ENCODE measurements around the gene NAPA.

The NAPA gene

DNA sequence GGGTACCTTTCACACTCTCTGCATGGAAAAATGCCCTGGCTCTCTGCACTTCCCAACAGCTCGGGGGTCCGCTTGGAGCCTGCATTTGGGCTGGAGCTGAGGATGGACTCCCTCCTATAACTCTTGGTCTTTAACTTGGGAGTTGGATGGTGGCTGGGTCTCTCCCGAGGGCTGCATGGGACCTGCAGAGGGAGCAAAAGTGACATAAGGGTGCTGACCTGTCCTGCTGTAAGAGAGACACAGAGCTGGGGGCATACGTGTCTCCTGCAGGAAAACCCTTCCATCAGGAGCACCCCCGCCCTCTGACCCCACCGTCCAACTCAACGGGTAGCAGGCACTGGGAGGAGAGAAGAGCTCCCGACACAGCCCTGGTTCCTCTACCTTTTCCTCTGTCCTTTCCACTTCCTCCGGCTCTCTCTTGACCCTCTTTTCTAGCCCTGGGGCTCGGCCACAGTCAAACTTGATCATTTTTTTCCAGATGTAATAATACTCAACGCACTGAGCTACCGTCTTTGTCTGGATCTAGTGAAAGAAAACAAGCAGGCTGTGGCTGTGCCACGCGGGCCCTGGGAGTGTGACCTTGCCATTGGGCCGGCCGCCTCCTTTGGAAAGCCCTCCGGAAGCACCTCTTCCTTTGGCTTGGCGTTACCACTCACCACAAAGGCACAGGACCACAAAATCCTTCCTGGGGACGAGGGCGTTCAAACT, 6.8 kb upstream of the NAPA start:
- DNase-seq (ENCODE audit: low read depth): no peak

GRCh38 chr19:47520839-47521238, 6.0 kb upstream of the NAPA start:
- no peak for DNase-seq (ENCODE audit: low read depth)

GRCh38 chr19:47520343-47520806, 5.5 kb upstream of the NAPA start:
- no peak for DNase-seq (ENCODE audit: low read depth)

GRCh38 chr19:47518854-47519253, 4.0 kb upstream of the NAPA start:
- DNase-seq (ENCODE audit: low read depth): no peak

GRCh38 chr19:47518139-47518538, 3.3 kb upstream of the NAPA start:
- DNase-seq (ENCODE audit: low read depth): no peak

DNA sequence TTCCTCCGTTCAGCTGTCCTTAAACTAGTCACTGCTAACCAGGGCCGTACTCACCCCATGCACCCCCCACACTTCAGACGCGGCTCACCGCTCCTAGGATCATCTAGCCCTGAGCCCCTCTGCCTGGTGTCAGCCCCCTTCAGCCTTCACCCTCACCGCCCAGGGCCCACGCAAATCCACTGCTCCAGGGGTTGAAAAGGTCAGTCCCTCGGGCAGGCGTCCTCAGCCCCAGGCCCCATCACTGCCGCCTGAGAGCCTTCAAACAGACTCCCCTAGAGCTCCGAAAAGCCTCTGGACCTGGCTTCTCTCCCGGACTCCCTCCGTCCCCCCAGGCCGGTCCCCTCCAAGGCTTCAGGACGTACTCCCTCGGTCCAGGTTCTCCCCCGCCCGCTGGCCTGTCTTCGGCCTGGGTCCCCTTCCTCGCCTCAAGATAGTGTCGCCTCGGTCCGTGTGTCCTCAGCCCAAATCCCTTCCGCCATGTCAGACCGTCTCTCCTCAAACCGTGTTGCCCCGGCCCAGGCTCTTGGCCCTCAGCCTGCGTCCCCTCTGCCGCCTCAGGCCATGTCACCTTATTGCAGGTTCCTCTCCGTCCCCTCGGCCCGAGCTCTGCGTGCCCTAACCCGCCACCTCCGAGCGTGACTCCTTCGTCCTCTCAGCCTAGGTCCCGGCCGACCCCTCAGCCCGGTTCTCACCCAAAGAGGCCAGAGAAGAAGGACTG, 553 bp downstream of the NAPA start:
- DNase-seq (ENCODE audit: low read depth): no peak

- no peak for DNase-seq (ENCODE audit: low read depth)
These were observed 1.9 kb downstream of the NAPA start for GRCh38 chr19:47512948-47513319.

DNA sequence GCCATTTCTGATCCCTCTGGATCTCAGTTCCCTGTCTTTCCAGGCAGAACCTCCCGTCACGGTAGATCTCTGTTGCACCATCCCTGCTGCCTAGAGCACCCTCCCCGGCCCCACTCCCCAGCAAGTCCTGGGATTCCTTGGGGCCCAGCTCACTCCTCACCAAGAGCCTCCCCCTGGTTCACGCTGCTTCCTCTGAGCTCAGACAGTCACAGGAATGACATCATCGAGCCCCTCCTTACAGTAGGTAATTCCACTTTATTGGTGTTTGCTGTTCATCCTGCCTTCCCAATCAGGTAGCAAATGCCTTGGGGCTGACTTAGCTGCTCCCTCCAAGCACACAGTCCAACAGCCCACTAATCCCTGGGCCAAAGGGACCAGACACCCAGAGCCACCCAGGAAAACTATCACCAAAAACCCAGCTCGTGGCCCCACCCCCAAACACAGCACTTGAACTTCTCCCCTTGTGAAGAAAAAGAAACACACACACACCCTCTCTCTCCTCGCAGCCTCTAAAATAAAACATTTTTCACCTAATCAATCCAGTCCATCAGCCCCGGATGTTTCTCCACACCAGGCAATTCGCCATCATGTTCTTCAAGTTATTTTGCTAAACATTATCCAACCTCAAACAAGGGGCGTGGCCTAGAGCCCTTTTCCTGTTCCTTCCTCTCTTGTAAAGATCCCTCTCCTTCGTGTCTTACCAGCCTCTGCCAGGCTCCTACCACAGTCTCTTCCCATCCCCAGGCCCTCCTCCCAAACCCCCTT, 2.5 kb downstream of the NAPA start:
- DNase-seq (ENCODE audit: low read depth): no peak

DNA sequence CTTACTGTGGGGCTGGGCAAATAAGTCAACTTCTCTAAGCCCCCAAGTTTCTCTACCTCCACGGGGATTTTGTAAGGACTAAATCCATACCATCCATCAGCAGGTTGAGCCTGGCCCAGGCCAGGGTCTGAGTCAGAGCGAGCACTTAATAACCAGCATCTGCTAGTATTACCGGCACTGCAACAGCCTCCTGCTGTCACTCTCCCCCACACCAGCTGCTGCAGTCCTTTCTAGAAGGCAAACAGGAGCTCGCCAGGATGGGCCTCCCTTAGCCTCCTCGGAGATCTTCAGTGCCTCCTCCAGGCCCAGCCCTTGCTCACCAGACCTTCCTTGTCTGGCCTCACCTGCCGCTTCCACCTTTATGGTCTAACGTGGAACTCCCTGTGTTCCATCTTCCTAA, 3.2 kb downstream of the NAPA start:
- no peak for DNase-seq (ENCODE audit: low read depth)

DNA sequence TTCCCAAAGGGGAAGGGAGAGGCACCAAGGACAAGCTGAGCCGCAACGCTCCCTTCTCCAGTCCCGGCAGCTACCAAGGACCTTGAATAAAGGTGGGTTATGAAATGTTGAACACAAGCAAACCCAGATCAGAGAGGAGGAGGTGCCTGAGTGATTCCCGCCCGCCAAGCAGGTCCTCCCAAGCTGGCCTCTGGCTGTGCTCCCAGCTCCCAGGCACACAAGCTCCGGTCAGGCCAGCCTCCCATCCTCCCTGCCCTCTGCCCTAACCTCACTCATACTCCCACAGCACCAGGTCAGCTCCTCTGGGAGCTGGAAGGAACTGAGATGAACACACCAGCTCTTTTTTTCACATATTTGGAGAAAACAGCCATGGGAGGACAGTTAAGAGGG, 3.7 kb downstream of the NAPA start:
- no peak for DNase-seq (ENCODE audit: low read depth)

- DNase-seq (ENCODE audit: low read depth): no peak
These were observed 4.2 kb downstream of the NAPA start for GRCh38 chr19:47510516-47511127.

GRCh38 chr19:47509973-47510372, 4.9 kb downstream of the NAPA start:
- no peak for DNase-seq (ENCODE audit: low read depth)

DNA sequence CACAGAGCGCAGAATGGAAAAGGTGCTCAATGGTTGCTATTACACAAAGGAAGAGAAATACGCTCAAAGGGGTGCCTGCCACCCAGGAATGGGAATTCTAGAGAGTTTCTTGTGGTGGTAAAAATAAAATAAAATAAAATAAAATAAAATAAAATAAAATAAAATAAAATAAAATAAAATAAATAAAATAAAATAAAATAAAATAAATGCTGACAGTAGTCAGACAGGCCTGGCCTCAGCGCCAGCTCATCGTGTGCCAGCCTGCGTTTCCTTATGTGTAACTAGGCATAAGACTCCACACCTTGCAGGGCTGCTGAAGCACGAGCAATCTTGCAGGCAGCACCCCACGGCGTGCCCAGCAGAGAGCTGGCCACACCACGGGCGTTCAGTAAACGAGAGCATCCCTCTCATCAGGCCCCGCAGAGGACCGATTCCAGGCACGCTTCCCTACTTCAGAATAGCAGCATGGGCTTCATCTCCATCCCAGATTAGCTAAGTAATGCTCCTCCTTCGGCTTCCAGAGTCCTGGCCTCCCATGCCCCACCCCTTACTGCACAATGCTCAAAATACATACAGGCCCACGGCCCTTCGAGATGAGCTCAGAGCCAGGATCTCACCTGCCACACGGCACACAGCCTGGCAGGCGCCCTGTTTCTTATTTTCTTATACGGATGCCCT, 5.6 kb downstream of the NAPA start:
- no peak for DNase-seq (ENCODE audit: low read depth)

DNA sequence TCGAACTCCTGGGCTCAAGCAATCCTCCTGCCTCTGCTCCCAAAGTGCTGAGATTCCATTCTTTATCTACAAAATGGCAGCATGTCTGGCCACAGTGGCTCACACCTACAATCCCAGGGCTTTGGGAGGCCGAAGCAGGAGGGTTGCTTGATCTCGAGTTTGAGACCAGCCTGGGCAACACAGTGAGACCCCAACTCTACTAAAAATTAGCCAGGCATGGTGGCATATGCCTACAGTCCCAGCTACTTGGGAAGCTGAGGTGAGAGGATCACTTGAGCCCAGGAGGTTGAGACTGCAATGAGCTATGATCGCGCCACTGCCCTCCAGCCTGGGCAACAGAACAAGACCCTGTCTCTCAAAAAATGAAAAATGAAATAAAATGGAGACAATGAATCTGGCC, 6.1 kb downstream of the NAPA start:
- no peak for DNase-seq (ENCODE audit: low read depth)

DNA sequence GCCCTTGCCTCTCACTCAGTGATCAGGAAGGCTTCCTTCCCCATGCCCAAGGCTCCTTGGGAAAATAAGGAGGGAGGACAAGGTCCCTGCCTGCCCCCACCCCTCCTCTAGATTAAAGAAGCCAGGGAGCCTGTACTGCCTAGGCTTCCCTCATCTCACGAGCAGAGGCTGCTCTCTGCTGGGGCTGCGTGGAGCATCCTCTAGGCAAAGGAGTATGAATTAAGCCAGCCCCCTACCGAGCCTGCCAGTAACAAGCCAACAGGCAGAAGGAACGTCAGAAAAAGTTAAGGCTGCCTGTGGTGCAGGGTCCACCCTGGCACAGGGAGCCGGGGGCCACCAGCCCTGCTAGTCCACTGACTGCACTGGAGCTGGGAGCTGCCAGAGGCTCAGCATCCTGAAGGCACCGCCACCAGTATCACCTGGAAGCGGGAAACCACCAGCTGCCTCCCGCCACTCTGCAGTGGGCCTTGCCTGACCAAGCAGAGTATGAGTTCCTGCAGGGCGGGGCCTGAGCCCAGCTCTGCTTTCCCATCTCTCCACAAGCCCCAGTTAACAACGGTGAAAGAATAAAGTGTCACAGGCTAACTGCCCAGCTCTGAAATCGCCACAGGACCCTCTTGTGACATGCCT, 6.8 kb downstream of the NAPA start:
- no peak for DNase-seq (ENCODE audit: low read depth)

GRCh38 chr19:47507012-47507411, 7.9 kb downstream of the NAPA start:
- no peak for DNase-seq (ENCODE audit: low read depth)

DNA sequence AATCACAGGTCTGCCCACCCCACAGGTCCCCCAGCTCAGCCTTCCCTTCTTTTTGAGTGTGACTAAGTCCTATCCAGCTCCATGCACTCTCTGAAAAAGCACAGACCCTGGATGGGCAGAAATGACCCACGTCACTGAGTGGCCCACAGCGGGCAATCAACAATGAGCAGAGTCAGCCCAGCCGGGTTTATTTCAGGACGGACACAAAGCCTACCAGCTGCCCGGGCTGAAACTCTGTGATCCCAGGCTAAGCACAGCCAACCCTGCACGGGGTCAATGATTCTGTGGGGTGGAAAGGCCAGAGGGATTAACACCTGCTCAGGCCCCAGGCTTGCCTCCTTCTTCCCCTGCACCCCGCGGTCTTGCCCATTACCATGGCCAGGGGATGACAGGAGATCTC, 8.4 kb downstream of the NAPA start:
- DNase-seq (ENCODE audit: low read depth): no peak

DNA sequence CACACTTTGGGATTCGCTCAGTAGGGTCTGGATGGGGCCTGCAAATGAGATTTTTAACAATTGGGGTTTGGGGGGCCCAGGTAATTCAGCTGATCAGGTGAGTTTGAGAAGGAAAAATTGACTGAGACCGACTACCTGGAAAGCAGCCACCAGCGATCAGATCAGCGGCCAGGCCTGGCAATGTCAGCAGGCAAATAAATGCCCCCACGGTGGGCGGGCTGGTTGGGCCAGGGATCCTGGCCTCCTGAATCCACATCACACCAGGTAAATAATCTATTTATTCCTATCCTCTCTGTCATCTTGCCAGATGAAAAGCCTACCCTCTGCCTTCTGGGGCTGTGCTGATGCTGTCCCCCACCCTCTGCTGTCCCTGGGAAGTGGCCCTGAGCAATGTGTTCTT, 9.4 kb downstream of the NAPA start:
- no peak for DNase-seq (ENCODE audit: low read depth)

DNA sequence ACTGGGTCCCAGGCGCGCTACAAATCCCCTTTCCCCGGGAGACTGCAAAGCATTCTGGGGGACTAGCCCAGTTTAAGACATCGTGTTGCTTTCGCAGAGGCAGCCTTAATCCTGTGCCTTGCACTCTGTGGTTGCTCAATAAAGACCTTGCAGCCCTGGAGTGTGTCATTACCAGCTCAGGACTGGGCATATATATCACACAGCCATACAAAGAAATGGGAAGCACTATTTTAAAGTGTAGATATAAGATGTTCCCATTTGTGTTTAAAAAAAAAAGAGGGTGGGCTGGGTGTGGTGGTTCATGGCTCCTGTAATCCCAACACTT, 11.1 kb downstream of the NAPA start:
- no peak for DNase-seq (ENCODE audit: low read depth)

DNA sequence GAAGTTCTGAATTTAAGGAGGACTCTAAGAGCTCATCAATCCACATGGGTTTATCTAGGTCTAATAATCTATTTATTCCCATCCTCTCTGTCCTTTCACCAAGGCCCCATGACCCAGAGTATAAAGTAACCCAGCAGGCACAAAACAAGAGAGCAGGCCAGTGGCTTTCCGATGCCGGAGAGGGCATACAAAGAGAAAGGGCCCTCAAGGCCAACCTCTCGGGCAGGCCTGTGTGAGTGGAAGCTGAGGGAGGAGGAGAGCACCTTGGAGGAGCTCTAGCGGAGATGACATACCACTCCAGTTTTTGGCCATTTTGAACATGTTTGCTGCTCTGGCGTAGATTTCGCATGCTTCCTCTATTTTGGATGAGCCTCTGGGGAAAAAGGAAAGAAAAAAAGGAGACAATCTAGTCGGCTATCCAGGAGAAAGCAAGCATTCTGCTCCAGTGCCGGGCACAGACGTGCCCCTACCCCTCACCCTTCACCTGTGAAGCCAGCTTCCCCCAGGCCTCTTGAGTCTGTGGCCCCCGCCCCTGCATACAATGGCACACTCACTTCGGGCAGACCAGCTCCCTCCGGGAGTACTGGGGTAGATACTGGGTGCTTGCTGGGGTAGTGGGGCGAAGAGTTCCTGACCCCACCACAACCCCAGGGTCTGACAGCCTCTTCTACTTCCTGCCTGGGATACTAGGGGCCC, 11.6 kb downstream of the NAPA start:
- DNase-seq (ENCODE audit: low read depth): no peak
